ENCODE results near the gene TMA7B.

- TF ChIP-seq POLR2A (IDR thresholded peaks at IDR 0.05) (no peak), CTCF (IDR thresholded peaks at IDR 0.05) (no peak)
Observed at GRCh38 chr22:39983346-39983745, 23.1 kb downstream of the TMA7B start.
